HG03457 (cell line): Measurements from ENCODE around the gene KRTAP10-4.

Experiments used
- ATAC-seq: cut with Tn5 transposase; IDR thresholded peaks from one replicate; pipeline ENCODE4 v1.9.1; 2021; ENCODE audit warnings: moderate number of reproducible peaks; ENCODE audit not compliant: unreplicated experiment

Gene KRTAP10-4

DNA sequence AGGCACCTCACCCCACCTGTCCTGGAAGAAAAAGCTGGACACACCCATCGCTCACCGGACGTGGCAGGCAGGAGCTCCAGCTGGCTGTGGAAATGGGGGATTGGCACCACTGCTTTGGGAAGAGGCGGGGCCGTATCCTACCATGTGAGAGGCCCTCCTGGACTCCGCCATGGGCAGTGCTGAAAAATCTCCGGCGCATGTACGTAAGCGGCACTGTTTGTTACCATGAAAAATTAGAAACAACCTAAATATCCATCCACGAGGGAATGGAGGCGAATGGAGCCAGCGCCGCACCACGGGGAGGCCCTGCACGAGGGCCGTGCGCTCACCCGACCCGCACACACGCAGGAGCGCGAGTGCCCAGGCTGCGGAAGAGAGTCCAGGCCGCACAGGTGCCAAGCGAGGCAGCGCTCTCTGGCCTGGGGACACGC, 41.4 kb downstream of the KRTAP10-4 start:
- ATAC-seq = no peak

DNA sequence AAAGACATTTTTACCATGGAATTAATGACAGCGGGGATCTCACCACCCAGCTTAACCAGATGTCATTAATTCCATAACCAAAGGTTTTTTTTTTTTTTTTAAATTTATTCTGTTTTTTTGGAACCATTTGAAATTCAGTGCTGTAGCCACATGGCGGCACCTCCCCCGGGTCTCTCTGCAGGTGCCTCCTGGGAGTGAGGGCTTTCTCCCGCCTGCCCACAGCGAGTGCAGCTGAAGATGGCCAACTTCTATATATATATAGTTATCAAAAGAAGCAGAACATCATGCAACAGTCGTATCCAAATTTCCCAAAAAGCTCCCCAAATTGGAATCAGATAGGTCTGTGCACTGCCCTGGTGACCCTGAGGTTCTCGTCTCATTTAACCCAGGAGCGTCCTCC, 41.9 kb downstream of the KRTAP10-4 start:
- no peak for ATAC-seq

DNA sequence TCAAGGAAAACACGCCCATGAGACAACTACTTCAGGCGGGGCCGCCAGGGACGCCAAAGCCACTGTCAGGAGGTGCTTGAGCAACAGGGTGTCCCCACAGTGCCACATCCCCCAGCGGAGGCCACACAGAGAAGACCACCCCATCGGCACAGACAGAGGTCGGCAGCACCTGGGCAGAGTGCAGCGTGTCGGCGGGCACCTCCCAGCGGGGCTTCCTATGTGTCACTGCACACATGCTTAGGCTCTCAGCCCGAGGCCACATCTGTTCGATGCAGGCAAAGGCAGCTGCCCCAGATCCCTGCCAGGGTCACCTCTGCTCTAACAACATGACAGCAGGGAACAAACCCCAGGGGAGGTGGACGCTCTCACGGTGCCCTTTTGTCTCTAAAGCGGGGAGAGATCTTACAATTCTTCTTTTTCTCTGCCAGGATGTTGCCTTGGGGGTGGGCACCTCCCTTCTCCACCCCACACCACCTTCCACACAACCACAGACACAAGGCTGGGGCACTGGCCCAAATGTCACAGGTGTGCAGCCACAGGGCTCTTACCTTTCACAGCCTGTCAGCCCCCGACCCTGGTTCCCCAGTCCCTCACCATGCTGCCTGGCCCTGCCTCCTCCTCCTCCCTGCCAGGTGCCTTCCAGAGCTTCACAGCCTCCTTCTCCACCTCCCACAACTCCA, 42.5 kb downstream of the KRTAP10-4 start:
- ATAC-seq = no peak

DNA sequence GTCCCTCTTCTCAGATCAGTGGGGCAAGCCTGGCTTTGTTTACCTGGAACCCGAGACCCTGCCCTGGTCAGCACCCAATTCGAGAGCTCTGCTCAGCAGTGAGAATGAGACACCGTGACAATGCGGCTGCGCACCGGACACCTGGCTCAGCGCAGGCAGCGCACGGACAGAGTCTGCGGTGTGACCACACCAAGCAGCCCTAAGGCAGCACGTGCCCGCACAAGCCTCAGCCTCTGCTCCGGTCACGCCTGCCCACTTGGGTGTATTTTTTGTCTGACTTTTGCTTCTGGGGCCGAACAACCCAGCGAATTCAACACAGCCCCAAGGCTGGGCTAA, 43.0 kb downstream of the KRTAP10-4 start:
- ATAC-seq = no peak

DNA sequence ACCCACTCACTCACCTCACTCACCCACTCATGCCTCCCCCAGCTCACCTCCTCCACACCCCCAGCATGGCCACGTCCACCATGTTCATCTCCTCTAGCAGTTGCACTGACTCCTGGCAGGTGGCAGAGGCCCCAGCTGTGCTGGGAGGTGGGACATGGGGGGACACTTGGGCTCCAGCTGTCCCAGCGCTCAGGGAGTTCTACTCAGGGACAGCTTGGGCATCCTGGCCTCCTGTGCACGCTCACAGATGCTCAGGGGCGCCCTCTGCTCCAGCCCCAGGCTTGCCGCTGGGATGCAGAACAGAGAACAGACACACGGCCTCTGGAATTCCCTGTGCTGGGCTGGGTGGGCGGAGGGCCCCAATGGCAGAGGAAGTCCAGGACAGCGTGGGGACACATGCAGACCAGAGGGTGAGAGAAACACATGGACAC, 43.6 kb downstream of the KRTAP10-4 start:
- no peak for ATAC-seq

DNA sequence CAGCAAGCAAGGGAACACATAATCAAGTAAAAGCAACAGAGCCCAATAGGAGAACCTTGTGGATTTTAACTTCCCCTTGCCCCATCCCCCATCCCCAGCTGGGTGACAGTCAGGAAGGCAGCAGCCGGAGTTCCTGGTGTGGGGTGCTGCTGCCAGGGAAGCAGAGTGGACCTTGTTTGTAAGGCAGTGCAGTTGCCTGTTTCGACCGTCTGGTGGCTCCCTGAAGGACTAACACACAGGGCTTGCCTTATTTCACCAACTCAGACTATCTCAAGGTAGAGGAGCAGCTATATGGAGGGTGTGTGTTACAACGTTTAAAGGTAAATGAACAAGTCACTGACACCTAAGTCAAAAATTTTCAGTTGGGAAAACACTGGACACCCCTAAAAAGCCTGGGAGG, 45.0 kb downstream of the KRTAP10-4 start:
- no peak for ATAC-seq

DNA sequence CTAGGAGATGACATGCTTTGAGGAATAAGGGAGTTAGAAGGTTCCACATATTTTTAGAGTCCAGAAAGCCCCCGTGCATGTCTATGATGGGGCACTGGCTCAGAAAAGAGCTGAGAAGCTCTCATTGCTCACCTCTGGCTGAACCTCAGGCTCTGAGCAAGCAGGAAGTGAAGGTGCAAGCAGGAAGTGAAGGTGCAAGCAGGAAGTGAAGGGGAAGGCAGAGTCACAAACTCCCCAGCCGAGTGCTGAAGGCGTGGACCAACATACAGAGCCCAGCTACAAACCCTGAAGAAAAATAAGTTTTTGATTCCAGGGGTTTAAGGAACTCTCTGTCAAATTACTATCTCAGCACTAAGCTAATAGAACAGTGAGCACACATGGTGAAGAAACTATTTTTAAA, 45.4 kb downstream of the KRTAP10-4 start:
- ATAC-seq = no peak

DNA sequence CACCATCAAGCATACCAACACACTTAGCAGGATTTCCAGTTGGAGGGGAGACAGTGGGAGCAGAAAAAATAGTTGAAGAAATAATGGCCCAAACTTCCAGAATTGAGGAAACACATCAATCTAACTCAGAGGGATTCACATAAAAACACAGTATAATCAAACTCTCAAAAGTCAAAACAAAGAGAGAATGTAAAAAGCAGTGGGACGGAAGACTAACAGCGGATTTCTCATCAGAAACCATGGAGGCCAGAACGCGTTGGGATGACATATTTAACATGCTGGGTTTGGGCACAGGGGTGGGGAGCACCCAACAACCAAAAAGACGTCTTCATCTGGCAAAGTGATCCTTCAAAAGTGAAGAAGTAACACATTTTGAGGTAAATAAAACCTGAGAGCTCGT, 46.4 kb downstream of the KRTAP10-4 start:
- ATAC-seq = no peak

DNA sequence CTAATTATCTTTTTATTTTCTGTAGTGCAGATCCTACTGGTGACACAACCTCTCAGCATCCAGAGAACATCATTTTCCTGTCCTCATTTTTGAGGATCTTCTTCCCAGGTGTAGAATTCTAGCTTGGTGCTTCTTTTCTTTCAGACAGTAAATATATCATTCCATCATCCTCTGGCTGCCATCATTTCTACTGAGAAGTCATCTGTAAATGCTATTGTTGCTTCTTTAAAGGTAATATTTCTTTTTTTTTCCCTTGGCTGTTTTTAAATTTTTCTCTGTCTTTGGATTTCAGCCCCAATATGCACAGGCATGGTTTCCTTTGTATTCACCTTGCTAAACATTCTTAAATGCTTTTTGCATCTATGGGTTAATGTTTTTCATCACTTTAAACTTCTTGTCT, 50.0 kb downstream of the KRTAP10-4 start:
- no peak for ATAC-seq
